Type B pancreatic cell (in vitro differentiated cells): Measurements from ENCODE around the gene PHLPP1. TPM values are rescaled to one million over a fixed set of nuclear protein-coding genes. Genes with fewer than 3 reads are reported as not detected.

Experiments
- DNase-seq: peaks from one replicate; pipeline ENCODE4 v3.0.0; 2021; ENCODE audit warnings: mixed read lengths; ENCODE audit not compliant: unreplicated experiment; ENCODE audit errors: extremely low spot score
- H3K27ac Mint-ChIP-seq: 2 replicates; pipeline ENCODE4 v1.8.0; 2021; ENCODE audit warnings: mild to moderate bottlenecking, mixed read lengths
- H3K27me3 Mint-ChIP-seq: 2 replicates; pipeline ENCODE4 v1.8.0; 2021; ENCODE audit warnings: mixed read lengths
- H3K36me3 Mint-ChIP-seq: 2 replicates; pipeline ENCODE4 v1.8.0; 2021; ENCODE audit warnings: mixed read lengths
- H3K4me1 Mint-ChIP-seq: one replicate; pipeline ENCODE4 v1.8.0; 2021; ENCODE audit warnings: mixed read lengths; ENCODE audit not compliant: unreplicated experiment
- H3K4me3 Mint-ChIP-seq: 2 replicates; pipeline ENCODE4 v1.8.0; 2021; ENCODE audit warnings: mild to moderate bottlenecking, mixed read lengths
- H3K9me3 Mint-ChIP-seq: 2 replicates; pipeline ENCODE4 v1.8.0; 2021; ENCODE audit warnings: mixed read lengths
- CTCF ChIP-seq: fragments of 200-600 bp; sonication (generic); conservative IDR thresholded peaks from 2 replicates; pipeline ENCODE4 v1.5.0; 2021; ENCODE audit warnings: antibody characterized with exemption, mild to moderate bottlenecking
- total RNA-seq: library from RNA; stranded (reverse); gene quantifications from 2 replicates; pipeline ENCODE4 v1.2.1, GENCODE V29; 2021; ENCODE audit warnings: low replicate concordance

PHLPP1 gene
- total RNA-seq, 1 donor from 2014 or later, result 28.5 TPM

GRCh38 chr18:62885804-62886203, 170.5 kb downstream of the PHLPP1 start:
- DNase-seq, result no peak
- no peaks in the 10 kb centered on the region for H3K27me3 Mint-ChIP-seq
- no peak for TF ChIP-seq CTCF
- no peak overlapping the region for H3K27ac Mint-ChIP-seq
- peaks cover 10% of the 10 kb centered on the region for H3K36me3 Mint-ChIP-seq
- no peaks in the 10 kb centered on the region for H3K9me3 Mint-ChIP-seq
- H3K4me1 Mint-ChIP-seq, result peaks cover 8% of the 10 kb centered on the region
- no peak overlapping the region for H3K4me3 Mint-ChIP-seq

- TF ChIP-seq CTCF, result no peak
- Mint-ChIP-seq H3K4me1 (peaks cover 9% of the 10 kb centered on the region), H3K27ac (no peak overlapping the region), H3K36me3 (peaks cover 30% of the 10 kb centered on the region), H3K9me3 (no peaks in the 10 kb centered on the region), H3K27me3 (no peaks in the 10 kb centered on the region), H3K4me3 (no peak overlapping the region)
- no peak for DNase-seq
Observed at GRCh38 chr18:62894681-62895390, 179.5 kb downstream of the PHLPP1 start.

GRCh38 chr18:62897153-62897552, 181.8 kb downstream of the PHLPP1 start:
- Mint-ChIP-seq H3K36me3 (peaks cover 27% of the 10 kb centered on the region), H3K27me3 (no peaks in the 10 kb centered on the region), H3K4me3 (no peak overlapping the region), H3K4me1 (peaks cover 9% of the 10 kb centered on the region), H3K27ac (no peak overlapping the region), H3K9me3 (no peaks in the 10 kb centered on the region)
- DNase-seq, result no peak
- no peak for TF ChIP-seq CTCF

- peaks cover 33% of the 10 kb centered on the region for H3K36me3 Mint-ChIP-seq
- no peak for DNase-seq
- TF ChIP-seq CTCF, result no peak
- no peaks in the 10 kb centered on the region for H3K27me3 Mint-ChIP-seq
- H3K4me1 Mint-ChIP-seq, result peaks cover 8% of the 10 kb centered on the region
- H3K27ac Mint-ChIP-seq, result no peak overlapping the region
- H3K4me3 Mint-ChIP-seq, result no peak overlapping the region
- no peaks in the 10 kb centered on the region for H3K9me3 Mint-ChIP-seq
Observed at GRCh38 chr18:62898359-62898758, 183.0 kb downstream of the PHLPP1 start.

- H3K4me3 Mint-ChIP-seq, result no peak overlapping the region
- no peaks in the 10 kb centered on the region for H3K27me3 Mint-ChIP-seq
- peaks cover 6% of the 10 kb centered on the region for H3K4me1 Mint-ChIP-seq
- no peak for DNase-seq
- H3K27ac Mint-ChIP-seq, result no peak overlapping the region
- H3K36me3 Mint-ChIP-seq, result peaks cover 42% of the 10 kb centered on the region
- TF ChIP-seq CTCF, result no peak
- H3K9me3 Mint-ChIP-seq, result no peaks in the 10 kb centered on the region
Observed at GRCh38 chr18:62899534-62899933, 184.2 kb downstream of the PHLPP1 start.
